HFFc6 (cell line): ENCODE data around the gene HIRIP3. TPM values are rescaled to one million over a fixed set of nuclear protein-coding genes. Genes with fewer than 3 reads are reported as not detected.

ENCODE experiments used
- DNase-seq: peaks from one replicate; pipeline ENCODE4 v3.0.0-alpha.2; 2018
- H3K27ac Mint-ChIP-seq: 2 replicates; pipeline ENCODE4 v1.8.0; 2020; ENCODE audit warnings: mild to moderate bottlenecking, mixed read lengths
- H3K27me3 Mint-ChIP-seq: 2 replicates; pipeline ENCODE4 v1.8.0; 2021; ENCODE audit warnings: mild to moderate bottlenecking, moderate library complexity, mixed read lengths; ENCODE audit not compliant: insufficient read depth
- H3K36me3 Mint-ChIP-seq: 2 replicates; pipeline ENCODE4 v1.8.0; 2021; ENCODE audit warnings: low read depth, mixed read lengths
- H3K4me1 Mint-ChIP-seq: 2 replicates; pipeline ENCODE4 v1.8.0; 2020; ENCODE audit warnings: low read depth, mixed read lengths
- H3K4me3 Mint-ChIP-seq: 2 replicates; pipeline ENCODE4 v1.8.0; 2020; ENCODE audit warnings: mild to moderate bottlenecking, moderate library complexity, mixed read lengths
- H3K9me3 Mint-ChIP-seq: 2 replicates; pipeline ENCODE4 v1.8.0; 2020; ENCODE audit warnings: mild to moderate bottlenecking, mixed read lengths
- total RNA-seq, 6 experiments: library from RNA; stranded (reverse); fragmentation: NEBNext Ultra II Directional; extraction: Animal tissue kit (Norgen Biotek cat#: 25700); gene quantifications; 2 replicates in 1 of 6; 3 replicates in 5 of 6; pipeline ENCODE4 v1.2.3, GENCODE V29; 2021
- TF ChIP-seq, protein P1 (sequence below): fragments of 200-600 bp; sonication (generic); IDR thresholded peaks from 2 replicates; pipeline ENCODE4 v1.5.0; 2021; ENCODE audit warnings: antibody characterized with exemption, mild to moderate bottlenecking

Gene HIRIP3
- total RNA-seq, 6 experiments from 2014 or later, result 9.8 to 14.4 (median 13.4) TPM

DNA sequence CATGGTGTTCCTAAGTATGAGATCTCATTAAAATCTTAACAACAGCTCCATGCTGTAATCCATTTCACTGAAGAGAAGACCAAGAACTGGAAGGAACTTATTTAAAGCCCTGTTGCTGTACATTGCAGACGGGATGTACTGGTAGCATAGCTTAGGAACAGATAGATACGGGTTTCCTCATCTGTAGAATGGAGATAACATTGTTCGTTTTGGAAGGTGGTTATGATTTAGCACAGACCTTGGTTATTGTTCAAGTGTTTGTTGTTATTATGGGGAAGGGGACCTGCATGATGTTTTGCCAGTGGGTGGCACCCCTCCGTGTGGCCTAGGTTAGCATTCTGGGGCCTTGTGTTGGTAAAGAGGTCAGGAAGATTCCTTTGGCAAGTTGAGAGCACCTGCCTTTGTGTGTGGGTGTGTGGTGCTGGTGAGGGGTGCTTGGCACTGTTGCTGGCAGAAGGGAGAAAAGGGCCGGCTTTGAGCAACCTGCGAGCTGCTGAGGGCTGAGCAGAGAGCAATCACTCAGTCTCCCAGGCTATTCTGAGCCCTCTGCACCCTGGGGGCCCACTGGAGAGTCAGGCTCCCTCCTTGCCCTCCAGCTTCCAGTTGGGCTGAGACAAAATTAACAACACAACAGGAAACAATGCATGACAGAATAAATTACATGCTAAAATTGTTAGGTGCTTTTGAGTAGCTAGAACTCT, 19.5 kb downstream of the HIRIP3 start:
- Mint-ChIP-seq H3K9me3 (peaks cover 6% of the 10 kb centered on the region; the same call in 1 of the 2 replicates), H3K4me1 (peaks cover 34% of the 10 kb centered on the region), H3K27ac (peak overlapping the region; percentile 93), H3K36me3 (peaks cover 31% of the 10 kb centered on the region), H3K27me3 (peaks cover 8% of the 10 kb centered on the region; the same call in 1 of the 2 replicates), H3K4me3 (peak overlapping the region; percentile 93)
- no peak for DNase-seq
- TF ChIP-seq, protein P1, sequence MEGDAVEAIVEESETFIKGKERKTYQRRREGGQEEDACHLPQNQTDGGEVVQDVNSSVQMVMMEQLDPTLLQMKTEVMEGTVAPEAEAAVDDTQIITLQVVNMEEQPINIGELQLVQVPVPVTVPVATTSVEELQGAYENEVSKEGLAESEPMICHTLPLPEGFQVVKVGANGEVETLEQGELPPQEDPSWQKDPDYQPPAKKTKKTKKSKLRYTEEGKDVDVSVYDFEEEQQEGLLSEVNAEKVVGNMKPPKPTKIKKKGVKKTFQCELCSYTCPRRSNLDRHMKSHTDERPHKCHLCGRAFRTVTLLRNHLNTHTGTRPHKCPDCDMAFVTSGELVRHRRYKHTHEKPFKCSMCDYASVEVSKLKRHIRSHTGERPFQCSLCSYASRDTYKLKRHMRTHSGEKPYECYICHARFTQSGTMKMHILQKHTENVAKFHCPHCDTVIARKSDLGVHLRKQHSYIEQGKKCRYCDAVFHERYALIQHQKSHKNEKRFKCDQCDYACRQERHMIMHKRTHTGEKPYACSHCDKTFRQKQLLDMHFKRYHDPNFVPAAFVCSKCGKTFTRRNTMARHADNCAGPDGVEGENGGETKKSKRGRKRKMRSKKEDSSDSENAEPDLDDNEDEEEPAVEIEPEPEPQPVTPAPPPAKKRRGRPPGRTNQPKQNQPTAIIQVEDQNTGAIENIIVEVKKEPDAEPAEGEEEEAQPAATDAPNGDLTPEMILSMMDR, result no peak

DNA sequence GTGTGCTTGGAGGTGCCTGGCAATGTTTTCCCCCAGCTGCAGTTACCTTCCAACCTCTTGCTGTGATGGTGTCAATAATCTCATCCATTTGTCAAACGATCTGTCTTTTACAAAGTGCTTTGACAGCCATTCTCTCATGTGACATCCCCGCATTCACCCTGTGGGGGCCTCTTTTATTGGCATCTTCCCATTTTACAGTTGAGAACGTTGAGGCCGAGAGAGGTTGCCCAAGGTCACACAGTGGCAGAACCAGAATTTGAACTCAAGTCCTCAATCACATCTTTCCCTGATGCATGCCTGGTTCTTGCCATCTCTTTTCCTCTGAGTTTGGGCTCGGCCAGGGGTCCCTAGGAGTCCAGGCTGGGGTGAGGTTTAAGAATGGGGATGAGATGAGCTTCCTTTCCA, 20.3 kb downstream of the HIRIP3 start:
- TF ChIP-seq, protein P1, result no peak
- Mint-ChIP-seq H3K9me3 (peaks cover 6% of the 10 kb centered on the region; the same call in 1 of the 2 replicates), H3K36me3 (peaks cover 27% of the 10 kb centered on the region), H3K27me3 (peaks cover 8% of the 10 kb centered on the region; the same call in 1 of the 2 replicates), H3K4me3 (peak overlapping the region; percentile 93), H3K4me1 (peaks cover 34% of the 10 kb centered on the region), H3K27ac (peak overlapping the region; percentile 93)
- no peak for DNase-seq

DNA sequence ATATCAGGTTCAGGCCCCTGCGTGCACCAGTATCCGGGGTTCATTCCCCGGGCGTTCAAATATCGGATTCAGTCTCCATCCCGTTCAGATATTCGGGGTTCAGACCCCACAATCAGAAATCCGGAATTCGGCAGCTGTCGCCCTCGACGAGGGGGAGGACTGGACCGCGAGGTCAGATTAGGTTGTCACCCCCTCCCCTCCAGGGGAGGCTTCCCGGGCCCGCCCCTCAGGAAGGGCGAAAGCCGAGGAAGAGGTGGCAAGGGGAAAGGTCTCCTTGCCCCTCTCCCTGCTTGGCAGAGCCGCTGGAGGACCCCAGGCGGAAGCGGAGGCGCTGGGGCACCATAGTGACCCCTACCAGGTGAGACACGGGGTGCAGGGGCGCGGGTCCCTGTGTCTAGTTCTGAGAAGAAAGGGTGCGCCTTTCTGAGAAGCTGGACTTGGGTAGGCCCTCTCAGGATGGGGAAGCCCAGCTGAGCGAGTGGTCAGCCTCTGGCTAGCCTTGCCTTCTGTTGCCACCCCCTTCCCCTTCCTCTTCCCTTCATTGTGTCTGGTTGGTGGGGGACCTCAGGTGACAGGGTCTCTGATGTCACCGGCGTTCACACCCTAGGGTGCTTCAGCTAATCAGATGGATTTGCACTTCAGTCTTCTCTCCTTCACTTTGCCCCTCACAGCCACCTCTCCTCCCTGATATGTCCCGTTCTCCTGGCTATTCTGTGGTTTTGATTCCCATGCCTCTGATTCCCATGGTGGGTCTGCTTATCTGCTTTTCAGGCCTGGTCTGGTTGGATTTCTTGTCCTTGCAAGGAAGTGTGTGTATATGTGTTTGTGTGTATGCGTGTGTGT, 20.9 kb downstream of the HIRIP3 start:
- TF ChIP-seq, protein P1, result no peak
- H3K36me3 Mint-ChIP-seq, result peaks cover 30% of the 10 kb centered on the region
- H3K4me1 Mint-ChIP-seq, result peaks cover 34% of the 10 kb centered on the region

DNA sequence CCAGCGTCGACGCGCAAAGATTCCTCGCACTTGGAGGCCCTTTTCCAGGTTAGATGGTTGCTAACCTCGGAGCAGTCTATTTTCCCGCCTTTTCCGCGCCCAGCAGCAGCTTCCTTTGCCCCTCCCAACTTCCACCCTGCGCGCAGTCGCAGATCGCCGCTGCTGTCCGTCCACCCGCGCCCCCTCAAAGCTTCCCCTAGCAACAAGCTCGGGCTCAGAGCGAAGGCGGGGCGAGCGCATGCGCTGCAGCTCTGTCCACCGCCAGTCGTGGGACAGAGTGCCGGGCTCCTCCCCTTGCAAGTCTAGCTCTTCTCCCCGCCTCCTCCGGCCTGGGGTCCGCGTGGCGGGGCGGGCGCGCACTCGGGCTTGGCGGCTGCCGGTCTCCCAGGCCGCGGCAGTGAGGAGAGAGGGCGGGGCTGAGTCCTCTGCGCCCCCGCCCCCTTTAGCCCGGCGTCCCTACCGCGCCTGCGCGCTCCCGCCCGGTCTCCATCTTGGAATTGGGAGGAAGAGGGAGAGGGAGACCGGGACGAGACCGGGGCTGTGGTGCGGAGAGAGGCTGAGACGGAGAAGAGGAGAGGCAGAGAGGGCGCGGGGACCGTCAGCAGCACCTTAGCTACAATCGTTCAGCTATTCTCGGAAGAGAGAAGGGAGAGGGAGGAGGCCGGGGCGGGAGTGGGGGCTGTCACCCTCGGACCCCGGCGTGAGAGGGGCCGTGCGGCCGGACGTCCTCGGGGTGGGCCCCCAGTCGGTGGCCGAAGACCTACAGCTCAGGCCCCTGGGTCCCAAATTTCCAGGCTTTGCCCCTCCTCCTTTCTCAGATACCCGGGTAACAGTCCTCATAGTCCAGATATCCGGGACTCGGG, 21.8 kb downstream of the HIRIP3 start, which contains the start of gene TAOK2:
Gene TAOK2, plus strand, starts transcription at position 485 of the 863 bp plus-strand sequence. CDS start 3,905 bp downstream, outside the sequence.
- TF ChIP-seq, protein P1, result no peak
- peak; percentile 99 for DNase-seq
- Mint-ChIP-seq H3K4me3 (peak within 1 kb of the TSS; percentile 93), H3K4me1 (peaks cover 34% of the 10 kb centered on the region), H3K27ac (peak within 1 kb of the TSS; percentile 93), H3K27me3 (peaks cover 8% of the 10 kb centered on the region; the same call in 1 of the 2 replicates), H3K36me3 (peaks cover 32% of the 10 kb centered on the region), H3K9me3 (peaks cover 6% of the 10 kb centered on the region; the same call in 1 of the 2 replicates)

More for the DNA sequence above, 20.9 kb downstream of the HIRIP3 start:
- H3K27me3 Mint-ChIP-seq, result peaks cover 8% of the 10 kb centered on the region; the same call in 1 of the 2 replicates
- peak overlapping the region; percentile 93 for H3K4me3 Mint-ChIP-seq
- H3K27ac Mint-ChIP-seq, result peak overlapping the region; percentile 93
- H3K9me3 Mint-ChIP-seq, result peaks cover 6% of the 10 kb centered on the region; the same call in 1 of the 2 replicates
- DNase-seq, result no peak

DNA sequence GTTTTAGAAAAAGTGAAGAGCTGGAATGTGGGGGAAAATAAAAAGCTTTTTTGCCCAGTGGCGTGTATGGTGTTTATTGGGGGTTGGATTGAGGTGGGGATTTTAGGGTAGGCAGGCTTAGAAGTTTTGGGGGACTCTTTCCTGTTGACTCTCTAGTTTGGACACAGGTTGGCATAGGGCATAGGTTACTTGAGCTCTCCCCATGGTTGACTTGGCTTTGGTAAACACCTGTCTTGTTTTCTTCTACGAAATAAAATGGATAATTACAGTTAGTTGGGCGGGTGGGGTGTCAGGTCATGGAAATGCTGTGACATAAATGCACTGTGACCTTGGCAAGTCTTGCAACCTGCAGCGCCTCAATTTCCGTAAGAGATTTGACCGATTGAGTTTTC, 22.4 kb downstream of the HIRIP3 start:
- Mint-ChIP-seq H3K4me1 (peaks cover 34% of the 10 kb centered on the region), H3K36me3 (peaks cover 34% of the 10 kb centered on the region), H3K9me3 (peaks cover 6% of the 10 kb centered on the region; the same call in 1 of the 2 replicates), H3K27ac (peak overlapping the region; percentile 73), H3K27me3 (peaks cover 8% of the 10 kb centered on the region; the same call in 1 of the 2 replicates), H3K4me3 (peak overlapping the region; percentile 93; the same call in 1 of the 2 replicates)
- no peak for DNase-seq
- TF ChIP-seq, protein P1, result no peak
